GM12878 (cell line): ENCODE results near the gene CLCA2. TPM values are rescaled to one million over a fixed set of nuclear protein-coding genes. Genes with fewer than 3 reads are reported as not detected.
A peak's percentile ranks its signal among the peaks of the same experiment; 100 is the strongest.

Experiments used
- ATAC-seq: fragments of 200-7000 bp; cut with Tn5 transposase; 3 replicates; pipeline ENCODE4 v1.9.1; 2020; ENCODE audit warnings: mild to moderate bottlenecking, moderate library complexity
- BruUV-seq: library from RNA; stranded (reverse); fragments of 400-500 nt; replicated peaks from 2 replicates; lab custom pipeline; 2021; lab: Mats Ljungman, UMichigan
- CTCF ChIA-PET: fragments of 300-600 bp; sonication (Branson Sonifier 250); formaldehyde crosslinking; extraction: SDS; loops from one replicate; lab custom pipeline; 2021; ENCODE audit warnings: inconsistent platforms; lab: Yijun Ruan, JAX
- POLR2A ChIA-PET: fragments of 350-600 bp; formaldehyde crosslinking; extraction: SDS; loops from one replicate; lab custom pipeline; 2021; ENCODE audit warnings: inconsistent platforms; lab: Charles Lee
- RAD21 ChIA-PET: fragments of 300-600 bp; sonication (Branson Sonifier 250); formaldehyde crosslinking; loops from one replicate; lab custom pipeline; 2023; ENCODE audit warnings: antibody characterized with exemption; ENCODE audit not compliant: unreplicated experiment; lab: Charles Lee
- SMC1A ChIA-PET: fragments of 300-600 bp; sonication (Branson Sonifier 250); formaldehyde crosslinking; loops from one replicate; lab custom pipeline; 2023; ENCODE audit not compliant: unreplicated experiment, uncharacterized antibody; lab: Charles Lee
- DNase-seq: peaks from one replicate; pipeline ENCODE4 v3.0.0-alpha.2; 2011; ENCODE audit warnings: low read depth, low spot score
- FAIRE-seq: peaks from 3 replicates; lab custom pipeline; 2011; peaks lifted over from hg19 to GRCh38; lab: Jason Lieb, UNC
- H2AFZ ChIP-seq: 2 replicates; pipeline ENCODE4 v1.6.0; 2011; ENCODE audit warnings: low read depth, low read length, control low read depth; ENCODE audit not compliant: control insufficient read depth
- H3K27ac ChIP-seq: 2 replicates; pipeline ENCODE4 v1.5.1; 2011; ENCODE audit warnings: control low read depth; ENCODE audit not compliant: control insufficient read depth, insufficient read depth
- H3K27me3 ChIP-seq, 2 experiments: replicated peaks in 1 of 2; 2 replicates each; pipeline versions ENCODE4 v1.6.0 to v1.6.1; 2011; ENCODE audit warnings: low read length in 1 of 2; ENCODE audit not compliant: control insufficient read depth in 2 of 2, insufficient read depth in 2 of 2
- H3K36me3 ChIP-seq, 2 experiments: 2 replicates each; pipeline ENCODE4 v1.5.1; 2011; ENCODE audit warnings: low read length in 1 of 2; ENCODE audit not compliant: control insufficient read depth in 2 of 2, insufficient read depth in 2 of 2
- H3K4me1 ChIP-seq: 2 replicates; pipeline ENCODE4 v1.6.1; 2011; ENCODE audit warnings: mild to moderate bottlenecking, low read length, moderate library complexity, mixed read lengths; ENCODE audit not compliant: control insufficient read depth, insufficient read depth
- H3K4me2 ChIP-seq: 2 replicates; pipeline ENCODE4 v1.6.0; 2011; ENCODE audit warnings: control low read depth; ENCODE audit not compliant: control insufficient read depth, insufficient read depth
- H3K4me3 ChIP-seq: fragments of 200-600 bp; sonication (generic); 2 replicates; pipeline ENCODE4 v1.5.1; 2016
- H3K79me2 ChIP-seq: 2 replicates; pipeline ENCODE4 v1.6.0; 2011; ENCODE audit warnings: low read length; ENCODE audit not compliant: control insufficient read depth, insufficient read depth
- H3K9ac ChIP-seq: 2 replicates; pipeline ENCODE4 v1.8.0; 2011; ENCODE audit warnings: low read length, control low read depth, mixed read lengths; ENCODE audit not compliant: control insufficient read depth, insufficient read depth
- H3K9me3 ChIP-seq: replicated peaks from 3 replicates; pipeline ENCODE4 v1.5.1; 2011; ENCODE audit warnings: mild to moderate bottlenecking, low read length; ENCODE audit not compliant: control insufficient read depth, insufficient read depth
- H4K20me1 ChIP-seq: 2 replicates; pipeline ENCODE4 v1.6.0; 2011; ENCODE audit not compliant: control insufficient read depth, insufficient read depth
- BCL11A ChIP-seq: IDR thresholded peaks from 2 replicates; pipeline ENCODE4 v1.6.1; 2011; ENCODE audit warnings: low read depth, low read length
- BHLHE40 ChIP-seq, 2 experiments: fragments of 450-650 bp in 1 of 2; IDR thresholded peaks; 2 replicates each; pipeline ENCODE4 v1.6.1; 2011 to 2017; ENCODE audit warnings: low read depth in 2 of 2, borderline replicate concordance in 1 of 2, improper control_type of control experiment in 1 of 2, low read length in 1 of 2, mild to moderate bottlenecking in 1 of 2
- CHD4 ChIP-seq: fragments of 200-600 bp; sonication (generic); IDR thresholded peaks from 2 replicates; pipeline ENCODE4 v1.6.1; 2016; ENCODE audit warnings: mild to moderate bottlenecking
- IRF3 ChIP-seq: fragments of 450-650 bp; IDR thresholded peaks from 2 replicates; pipeline ENCODE4 v1.6.1; 2014; ENCODE audit warnings: mild to moderate bottlenecking
- PAX5 ChIP-seq: IDR thresholded peaks from 2 replicates; pipeline ENCODE4 v1.6.1; 2011; ENCODE audit warnings: low read depth, low read length, borderline replicate concordance
- USF1 ChIP-seq: IDR thresholded peaks from 2 replicates; pipeline ENCODE4 v1.6.1; 2011; ENCODE audit warnings: borderline replicate concordance, low read depth, mild to moderate bottlenecking, moderate library complexity, mixed read lengths, low read length; ENCODE audit not compliant: insufficient read depth; ENCODE audit errors: extremely low read length
- ZBED1 ChIP-seq: IDR thresholded peaks from 2 replicates; pipeline ENCODE4 v1.6.1; 2016; ENCODE audit warnings: borderline replicate concordance
- WGBS: methylation state at CpG from one replicate; pipeline ENCODE4 v1.1.6; 2016; ENCODE audit warnings: low lambda C conversion rate; ENCODE audit not compliant: insufficient replicate concordance, insufficient coverage; ENCODE audit errors: missing lambda C conversion rate; 5-methylcytosine and 5-hydroxymethylcytosine counted together
- in situ Hi-C: fragments of 300-500 bp; cut with MboI; formaldehyde crosslinking; loops from 9 replicates; pipeline ENCODE4 v1.14.3; 2018; ENCODE audit warnings: mixed read lengths
- intact Hi-C: fragments of 100-400 bp; cut with micrococcal nuclease; formaldehyde crosslinking; loops from one replicate; pipeline ENCODE4 v1.14.2; 2022; ENCODE audit not compliant: unreplicated experiment
- polyA plus RNA-seq, 11 experiments: library from polyadenylated mRNA; depleted of rRNA in 4 of 11; unstranded in 6 of 11; stranded (reverse) in 5 of 11; fragments of >200 nt; fragmentation: Nextera tagmentation in 4 of 11; fragmentation: Illumina TruSeq in 1 of 11; extraction: Ambion mirVana in 4 of 11; extraction: Trizol in 1 of 11; gene quantifications; 1 replicate in 1 of 11; 2 replicates in 10 of 11; pipeline versions ENCODE4 v1.2.1 to v1.2.3, GENCODE V29; 2011 to 2016; ENCODE audit warnings: inconsistent platforms in 2 of 11, missing spikeins in 2 of 11, low read depth in 1 of 11
- total RNA-seq, 4 experiments: library from RNA; depleted of rRNA in 3 of 4; stranded (reverse); fragments of >200 nt in 3 of 4; fragmentation: Illumina TruSeq in 1 of 4; extraction: Trizol in 1 of 4; gene quantifications; 2 replicates each; pipeline versions ENCODE4 v1.2.1 to v1.2.3, GENCODE V29; 2013 to 2021

Gene CLCA2
- total and polyA plus RNA-seq, 10 of the 15 experiments (the other 5 are each of a cell fraction or from before 2014, with no cell fraction given), result 0.01 to 0.20 (median 0.08) TPM; not detected in 6

- in situ Hi-C loops, result loop anchor here (5.0 to 25.0 kb wide), 2 partner anchors 121 to 584 kb away; no protein-coding TSS in a partner anchor
- DNase-seq (no peak), ATAC-seq (peak; percentile 17; the same call in 2 of the 3 replicates), FAIRE-seq (no peak)
- ChIA-PET CTCF (interaction anchor here (1.2 to 11.1 kb wide), 5 partner anchors 30 to 203 kb away, joined by 6 to 104 read pairs (median 28); partner anchors contain the start of gene SH3GLB1), SMC1A (interaction anchor here (1.5 to 2.5 kb wide), 2 partner anchors 124 kb away, joined by 9 to 16 read pairs; no protein-coding TSS in a partner anchor), POLR2A (no interaction called here), RAD21 (no interaction called here)
- no peak for TF ChIP-seq IRF3
- no peak for TF ChIP-seq ZBED1
- no peak for TF ChIP-seq PAX5
- no peak for TF ChIP-seq BCL11A
- TF ChIP-seq CHD4, result no peak
- TF ChIP-seq USF1, result peak; percentile 49
- peak in 1 of 2 experiments; percentile 54; a peak in 1 of 4 replicates for TF ChIP-seq BHLHE40 (IDR thresholded peaks at IDR 0.05; ENCODE audit: borderline replicate concordance in 1 of 2, low read depth in 2 of 2, low read length in 1 of 2)
- Histone ChIP-seq H3K9ac (no peak overlapping the region), H3K9me3 (no peaks in the 10 kb centered on the region), H3K27ac (no peak overlapping the region), H3K4me3 (no peak overlapping the region; the same call in 1 of the 2 replicates), H4K20me1 (no peaks in the 10 kb centered on the region), H3K4me2 (peak overlapping the region; percentile 83), H3K36me3 (no peaks in the 10 kb centered on the region), H2AFZ (peak overlapping the region; percentile 98; the same call in 1 of the 2 replicates), H3K4me1 (no peaks in the 10 kb centered on the region), H3K79me2 (no peaks in the 10 kb centered on the region), H3K27me3 (peaks cover 0 to 2% of the 10 kb centered on the region in 2 experiments; a peak in 3 of 4 replicates)
- intact Hi-C loops, result loop anchor here (5.0 to 10.0 kb wide), 4 partner anchors 184 to 581 kb away; partner anchors contain the start of gene SH3GLB1
- BruUV-seq, result no TSS peak
- WGBS, result 37% methylated on average over 18 of the region's 18 CpGs
Measured at GRCh38 chr1:86503406-86504136, 79.6 kb downstream of the CLCA2 start.
